Retinal pigment epithelial cell (primary cell): ENCODE results near the gene DOC2B.
"Not testable (repeated sequence)": the region's sequence is repeated elsewhere in the genome, so short reads cannot be mapped to it uniquely, and the experiment has no call there.

Experiments
- DNase-seq: peaks from one replicate; pipeline ENCODE4 v3.0.0-alpha.2; 2010; ENCODE audit warnings: low read depth
- H3K4me3 ChIP-seq: 2 replicates; pipeline ENCODE4 v1.5.1; 2011; ENCODE audit warnings: mild to moderate bottlenecking, low read length, control low read depth, moderate library complexity
- TF ChIP-seq, protein P1 (sequence below): conservative IDR thresholded peaks from 2 replicates; pipeline ENCODE4 v1.5.1; 2011; ENCODE audit warnings: low read depth, low read length, control low read depth, inconsistent platforms

DOC2B gene

DNA sequence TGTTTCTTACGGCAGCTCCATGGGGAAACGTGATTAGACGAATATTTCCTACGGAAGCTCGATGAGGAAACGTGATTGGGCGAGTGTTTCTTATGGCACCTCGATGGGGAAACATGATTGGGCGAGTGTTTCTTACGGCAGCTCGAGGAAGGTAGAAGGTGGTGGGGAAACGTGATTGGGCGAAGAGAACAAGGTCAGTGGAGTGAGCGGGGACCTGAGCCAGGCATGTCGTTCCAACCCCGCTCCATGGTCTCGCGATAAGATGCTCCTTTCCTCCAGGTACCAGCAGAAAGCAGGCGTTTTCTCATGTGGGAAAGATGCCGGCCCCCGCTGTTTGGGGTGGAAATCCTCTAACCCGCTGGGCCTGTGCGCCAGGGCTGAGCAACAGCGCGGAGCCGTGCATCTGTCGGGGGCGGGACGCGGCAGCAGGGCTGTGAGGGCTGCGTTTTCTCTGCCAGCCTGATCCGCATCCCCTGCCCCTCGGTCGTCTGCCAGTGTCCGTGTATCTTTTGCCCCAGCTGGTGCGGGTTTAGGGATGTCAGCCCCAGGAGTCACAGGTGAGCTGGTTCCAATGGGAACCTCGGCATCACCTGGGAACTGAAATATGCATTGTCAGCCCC lies 25.6 kb upstream of the DOC2B start:
- DNase-seq, result no peak
- no peak overlapping the region for H3K4me3 ChIP-seq
- TF ChIP-seq, protein P1, sequence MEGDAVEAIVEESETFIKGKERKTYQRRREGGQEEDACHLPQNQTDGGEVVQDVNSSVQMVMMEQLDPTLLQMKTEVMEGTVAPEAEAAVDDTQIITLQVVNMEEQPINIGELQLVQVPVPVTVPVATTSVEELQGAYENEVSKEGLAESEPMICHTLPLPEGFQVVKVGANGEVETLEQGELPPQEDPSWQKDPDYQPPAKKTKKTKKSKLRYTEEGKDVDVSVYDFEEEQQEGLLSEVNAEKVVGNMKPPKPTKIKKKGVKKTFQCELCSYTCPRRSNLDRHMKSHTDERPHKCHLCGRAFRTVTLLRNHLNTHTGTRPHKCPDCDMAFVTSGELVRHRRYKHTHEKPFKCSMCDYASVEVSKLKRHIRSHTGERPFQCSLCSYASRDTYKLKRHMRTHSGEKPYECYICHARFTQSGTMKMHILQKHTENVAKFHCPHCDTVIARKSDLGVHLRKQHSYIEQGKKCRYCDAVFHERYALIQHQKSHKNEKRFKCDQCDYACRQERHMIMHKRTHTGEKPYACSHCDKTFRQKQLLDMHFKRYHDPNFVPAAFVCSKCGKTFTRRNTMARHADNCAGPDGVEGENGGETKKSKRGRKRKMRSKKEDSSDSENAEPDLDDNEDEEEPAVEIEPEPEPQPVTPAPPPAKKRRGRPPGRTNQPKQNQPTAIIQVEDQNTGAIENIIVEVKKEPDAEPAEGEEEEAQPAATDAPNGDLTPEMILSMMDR, result no peak

DNA sequence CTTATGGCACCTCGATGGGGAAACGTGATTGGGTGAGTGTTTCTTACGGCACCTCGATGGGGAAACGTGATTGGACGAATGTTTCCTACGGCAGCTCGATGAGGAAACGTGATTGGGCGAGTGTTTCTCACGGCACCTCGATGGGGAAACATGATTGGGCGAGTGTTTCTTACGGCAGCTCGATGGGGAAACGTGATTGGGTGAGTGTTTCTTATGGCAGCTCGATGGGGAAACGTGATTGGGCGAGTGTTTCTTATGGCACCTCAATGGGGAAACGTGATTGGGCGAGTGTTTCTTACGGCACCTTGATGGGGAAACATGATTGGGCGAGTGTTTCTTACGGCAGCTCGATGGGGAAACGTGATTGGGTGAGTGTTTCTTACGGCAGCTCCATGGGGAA lies 25.0 kb upstream of the DOC2B start:
- not testable (repeated sequence) for DNase-seq, H3K4me3 ChIP-seq

DNA sequence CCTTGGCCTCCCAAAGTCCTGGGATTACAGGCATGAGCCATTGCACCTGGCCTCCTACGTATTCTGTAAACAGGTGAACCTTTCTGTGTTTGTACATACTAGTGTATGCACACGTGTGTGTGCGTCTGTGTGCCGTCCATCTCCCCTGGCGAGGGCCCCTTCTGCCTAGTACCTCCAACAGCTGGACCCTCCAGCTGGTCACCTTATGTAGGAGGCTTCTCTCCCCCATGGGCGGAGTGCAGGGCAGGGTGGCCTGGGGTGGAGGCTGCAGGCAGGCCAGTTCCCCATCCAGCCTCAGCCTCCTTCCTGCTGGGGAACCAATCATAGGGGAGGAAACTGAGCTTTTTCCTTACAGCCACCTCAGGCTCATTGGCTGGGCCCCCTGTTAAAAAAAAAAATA lies 24.4 kb upstream of the DOC2B start:
- TF ChIP-seq, protein P1, result no peak
- DNase-seq, result no peak
- H3K4me3 ChIP-seq, result no peak overlapping the region

DNA sequence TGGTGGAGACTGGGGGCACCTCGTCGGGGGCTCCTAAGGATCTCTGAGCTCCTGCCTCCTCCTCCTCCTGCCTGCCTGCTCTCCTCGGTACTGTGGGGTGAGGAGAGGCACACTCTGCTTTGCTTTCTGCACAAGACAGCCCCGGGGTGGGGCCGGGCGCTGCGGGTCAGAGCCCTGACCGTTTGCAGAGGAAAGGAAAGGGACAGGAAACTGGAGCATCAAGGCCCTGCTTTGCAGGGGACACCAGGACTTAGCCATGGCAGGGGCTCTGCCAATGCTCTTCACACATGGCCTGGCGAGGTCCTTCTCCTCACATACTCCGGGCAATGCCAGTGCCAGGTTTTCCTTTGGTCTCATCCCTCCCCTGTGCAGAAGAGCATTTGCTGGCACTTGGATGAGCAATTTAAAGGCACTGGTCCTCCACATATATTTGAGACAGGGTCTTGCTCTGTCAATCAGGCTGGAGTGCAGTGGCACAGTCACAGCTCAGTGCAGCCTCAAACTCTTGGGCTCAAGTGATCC lies 23.8 kb upstream of the DOC2B start:
- DNase-seq, result no peak
- no peak overlapping the region for H3K4me3 ChIP-seq
- TF ChIP-seq, protein P1, result no peak

DNA sequence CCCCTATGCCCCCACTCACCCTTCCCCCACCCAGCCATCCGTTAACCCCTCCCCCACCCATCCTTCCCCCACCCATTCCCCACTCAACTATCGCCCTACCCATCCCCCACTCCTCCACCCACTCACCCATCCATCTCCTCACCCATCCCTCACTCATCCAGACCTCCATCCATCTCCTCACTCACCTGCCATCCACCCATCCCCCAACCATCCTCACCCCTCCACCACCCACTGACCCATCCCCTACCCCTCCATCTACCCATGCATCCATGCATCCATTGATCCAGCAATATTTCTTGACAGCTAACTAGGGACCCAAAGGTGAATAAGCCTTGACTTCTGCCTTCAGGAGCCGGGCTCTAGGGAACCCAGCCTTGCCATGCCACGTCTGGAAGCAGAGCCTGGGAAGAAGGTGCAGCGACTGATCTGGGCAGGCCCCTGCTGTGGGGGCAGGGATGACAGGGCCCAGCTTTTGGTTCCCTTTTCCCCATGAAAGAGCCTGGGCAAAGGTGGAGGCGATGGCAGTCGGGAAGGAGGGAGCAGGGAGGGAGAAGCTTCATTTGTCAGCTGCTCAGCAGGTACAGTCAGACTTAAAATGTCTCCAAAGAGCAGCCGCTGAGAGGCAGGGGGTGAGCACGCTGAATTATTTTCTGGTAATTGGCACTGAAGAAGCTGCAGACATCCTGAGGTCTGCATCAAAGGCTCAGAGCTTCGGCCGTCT lies 23.1 kb upstream of the DOC2B start:
- no peak for DNase-seq
- TF ChIP-seq, protein P1, result no peak
- no peak overlapping the region for H3K4me3 ChIP-seq

DNA sequence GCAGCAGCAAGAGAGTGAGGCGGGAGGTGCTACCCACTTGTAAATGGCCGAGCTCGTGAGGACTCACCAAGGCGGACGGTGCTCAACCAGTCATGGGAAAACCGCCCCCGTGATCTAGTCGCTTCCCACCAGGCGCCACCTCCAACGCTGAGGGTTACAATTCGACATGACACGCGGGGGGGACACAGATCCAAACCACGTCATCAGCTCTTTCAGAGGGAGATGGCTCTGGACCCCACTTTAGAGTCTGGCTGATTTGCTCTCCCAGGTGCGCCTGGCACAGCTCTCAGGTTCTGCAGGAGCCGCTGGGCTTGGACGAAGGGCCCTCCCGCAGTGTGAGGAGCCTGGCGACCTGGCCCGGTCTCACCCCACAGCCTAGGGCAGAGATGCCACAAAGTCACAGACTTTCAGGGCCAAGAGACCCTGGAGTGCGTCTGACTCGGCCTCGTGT lies 21.1 kb upstream of the DOC2B start:
- no peak for DNase-seq
- TF ChIP-seq, protein P1, result no peak
- no peak overlapping the region for H3K4me3 ChIP-seq

DNA sequence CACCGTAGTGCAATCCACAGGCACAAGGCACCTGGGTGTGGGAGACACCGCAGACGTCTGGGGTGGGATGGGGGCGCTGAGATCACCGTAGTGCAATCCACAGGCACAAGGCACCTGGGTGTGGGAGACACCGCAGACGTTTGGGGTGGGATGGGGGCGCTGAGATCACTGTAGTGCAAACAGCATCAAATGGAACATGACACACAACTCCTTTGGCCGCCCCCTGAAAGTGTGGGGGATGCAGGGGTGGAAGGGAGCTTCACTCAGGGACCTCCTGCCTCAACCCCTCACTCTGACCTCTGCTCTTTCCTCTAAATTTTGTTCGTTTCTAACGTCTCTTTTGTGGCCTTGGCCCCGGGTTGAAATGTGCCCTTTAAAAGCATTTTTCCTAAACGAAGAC lies 20.3 kb upstream of the DOC2B start:
- not testable (repeated sequence) for DNase-seq

DNA sequence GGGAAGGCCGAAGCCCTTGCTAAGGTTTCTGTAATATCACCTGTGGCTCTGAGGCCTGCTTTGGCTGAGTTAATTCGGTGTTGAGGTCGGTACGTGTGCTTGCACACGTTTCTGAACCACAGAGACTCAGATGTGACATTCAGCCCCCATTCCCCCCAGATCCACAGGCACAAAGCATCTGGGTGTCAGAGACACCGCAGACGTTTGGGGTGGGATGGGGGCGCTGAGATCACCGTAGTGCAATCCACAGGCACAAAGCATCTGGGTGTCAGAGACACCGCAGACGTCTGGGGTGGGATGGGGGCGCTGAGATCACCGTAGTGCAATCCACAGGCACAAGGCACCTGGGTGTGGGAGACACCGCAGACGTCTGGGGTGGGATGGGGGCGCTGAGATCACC lies 19.8 kb upstream of the DOC2B start:
- H3K4me3 ChIP-seq, DNase-seq: not testable (repeated sequence)

More for the DNA sequence above, 20.3 kb upstream of the DOC2B start:
- not testable (repeated sequence) for H3K4me3 ChIP-seq
